ENCODE data around the gene CD81. TPM values are rescaled to one million over a fixed set of nuclear protein-coding genes. Genes with fewer than 3 reads are reported as not detected.

The CD81 gene
- total RNA-seq, 2 donors from 2014 or later, result 111 to 217 TPM

DNA sequence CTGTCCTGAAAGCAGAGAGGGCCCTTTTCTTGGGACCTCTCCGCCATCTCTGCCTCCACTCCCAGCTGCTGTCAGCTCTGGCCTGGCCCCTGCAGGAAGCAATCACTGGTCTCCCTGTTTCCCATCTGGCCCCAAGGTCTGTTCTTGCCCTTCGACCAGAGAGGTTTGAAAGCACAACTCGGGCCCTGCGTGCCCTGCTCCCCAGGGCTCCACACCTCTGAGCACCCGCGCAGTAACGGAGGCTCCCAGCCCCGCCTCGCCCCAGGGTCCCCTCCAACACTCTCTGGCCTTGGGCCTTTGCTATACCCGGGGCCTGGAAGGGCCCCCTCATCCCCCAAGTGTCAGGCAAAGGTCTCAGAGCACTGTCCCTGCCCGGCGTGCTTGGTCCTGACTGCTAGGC, 7.8 kb upstream of the CD81 start:
- DNase-seq (no peak), ATAC-seq (no peak)
- intact Hi-C loops (cut with DNase I, micrococcal nuclease), result no loop called here

DNA sequence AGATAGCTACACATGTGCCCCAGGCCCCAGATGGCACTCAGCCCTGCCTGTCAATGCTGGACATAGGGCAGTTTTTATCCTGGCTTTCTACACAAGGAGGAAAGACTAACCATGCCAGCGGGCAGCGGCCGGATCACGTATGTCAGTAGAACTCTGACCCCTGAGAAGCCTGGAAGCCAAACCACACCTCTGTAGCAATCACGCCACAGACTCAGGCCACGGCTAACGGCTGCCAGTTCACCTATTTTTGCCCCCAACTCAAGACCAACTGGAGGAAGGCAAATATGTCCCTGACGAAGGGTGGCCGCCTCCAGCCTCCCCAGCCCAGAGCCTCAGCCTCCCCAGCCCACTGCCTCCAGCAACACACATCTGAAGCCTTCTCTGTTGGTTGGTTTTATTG, 7.2 kb upstream of the CD81 start:
- DNase-seq (no peak), ATAC-seq (no peak)
- intact Hi-C loops (cut with DNase I, micrococcal nuclease), result no loop called here

DNA sequence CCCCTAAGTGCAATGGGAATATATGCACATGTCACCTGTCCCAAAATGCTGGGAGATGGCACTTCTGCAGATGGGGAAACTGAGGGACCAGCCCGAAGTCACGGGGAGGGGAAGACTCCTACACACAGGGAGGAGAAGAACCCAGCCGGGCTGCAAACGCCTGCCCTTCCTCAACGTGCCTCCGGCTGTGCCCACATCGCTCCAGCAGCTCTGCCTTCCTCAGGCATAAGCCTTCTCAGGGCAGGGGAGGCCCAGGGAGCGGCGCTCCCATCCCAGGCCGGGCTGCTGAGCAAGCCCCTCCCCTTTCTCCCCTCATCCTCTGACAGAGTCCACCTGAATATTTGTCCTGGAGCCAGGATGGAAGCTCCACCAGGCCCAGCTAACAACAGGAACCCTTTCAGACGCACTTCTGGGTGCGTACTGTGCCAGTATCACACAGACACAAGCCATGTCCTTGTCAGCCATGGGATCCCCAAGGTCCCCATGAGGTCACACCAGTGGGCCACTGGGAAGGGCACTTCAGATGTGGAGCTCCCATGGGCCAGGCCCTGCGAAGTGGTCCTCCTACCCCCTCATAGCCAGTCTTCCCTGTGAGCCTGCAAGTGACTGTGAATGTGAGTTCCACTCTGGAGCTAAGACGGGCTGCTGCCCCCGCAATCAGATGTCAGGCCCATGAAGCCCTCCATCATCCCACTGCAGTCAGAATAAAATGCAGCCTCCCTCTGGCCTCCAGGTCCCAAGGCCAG, 2.5 kb upstream of the CD81 start:
- DNase-seq, result no peak
- ATAC-seq, result no peak
- intact Hi-C loops (cut with DNase I, micrococcal nuclease), result no loop called here

DNA sequence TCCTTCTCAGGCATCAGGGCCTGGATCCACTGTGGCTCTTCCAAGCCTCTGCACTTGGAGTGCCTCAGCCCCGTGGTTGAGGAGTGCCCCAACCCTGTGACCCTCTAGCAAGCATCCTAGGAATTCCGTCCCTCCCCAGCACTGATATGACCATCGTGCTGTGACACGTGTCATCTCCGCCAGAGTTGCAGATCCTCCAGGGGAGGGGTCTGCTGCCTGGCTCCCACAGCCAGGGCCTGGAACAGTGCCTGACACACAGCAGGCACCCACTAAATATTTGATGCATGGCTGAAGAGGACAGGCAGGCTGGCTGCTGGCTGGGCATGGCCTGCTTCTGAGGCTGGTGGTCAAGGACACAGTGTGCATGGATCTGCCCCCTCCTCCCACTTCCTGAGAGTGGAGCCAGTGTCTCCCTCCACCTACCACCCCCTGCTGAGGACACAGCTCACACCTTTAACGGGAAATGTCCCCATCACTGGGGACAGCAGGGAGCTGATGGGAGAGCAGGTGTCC, 1.7 kb upstream of the CD81 start:
- no peak for ATAC-seq
- intact Hi-C loops (cut with DNase I, micrococcal nuclease), result no loop called here
- peak in 1 of 2 donors; percentile 23 for DNase-seq

DNA sequence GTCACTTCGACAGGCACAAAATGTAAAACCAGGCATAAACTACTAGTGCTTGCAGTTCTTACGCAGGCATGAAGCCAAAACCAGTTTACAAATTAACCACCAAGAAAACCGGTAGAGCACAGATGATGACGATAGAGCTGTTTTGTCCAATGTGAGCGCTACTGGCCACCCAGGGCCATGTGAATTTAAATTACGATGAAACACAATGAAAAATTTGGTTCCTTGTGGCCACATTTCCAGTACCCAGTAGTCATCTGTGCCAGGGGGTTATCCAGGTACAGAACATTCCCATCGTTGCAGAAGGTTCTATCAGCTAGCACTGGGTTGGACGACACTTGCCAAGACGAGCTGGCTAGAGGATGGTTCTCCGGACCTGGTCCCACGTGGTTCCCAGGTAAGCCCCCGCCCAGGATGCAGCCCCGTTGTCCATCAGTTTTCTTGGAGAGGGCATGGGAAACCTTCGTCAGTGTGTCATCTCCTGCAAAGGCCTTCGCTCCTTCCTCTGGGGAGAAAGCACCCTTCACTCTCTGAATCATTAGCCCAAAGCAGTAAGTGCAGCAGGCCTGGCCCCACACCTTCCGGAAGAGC, 1.1 kb upstream of the CD81 start:
- intact Hi-C loops (cut with DNase I, micrococcal nuclease), result no loop called here

DNA sequence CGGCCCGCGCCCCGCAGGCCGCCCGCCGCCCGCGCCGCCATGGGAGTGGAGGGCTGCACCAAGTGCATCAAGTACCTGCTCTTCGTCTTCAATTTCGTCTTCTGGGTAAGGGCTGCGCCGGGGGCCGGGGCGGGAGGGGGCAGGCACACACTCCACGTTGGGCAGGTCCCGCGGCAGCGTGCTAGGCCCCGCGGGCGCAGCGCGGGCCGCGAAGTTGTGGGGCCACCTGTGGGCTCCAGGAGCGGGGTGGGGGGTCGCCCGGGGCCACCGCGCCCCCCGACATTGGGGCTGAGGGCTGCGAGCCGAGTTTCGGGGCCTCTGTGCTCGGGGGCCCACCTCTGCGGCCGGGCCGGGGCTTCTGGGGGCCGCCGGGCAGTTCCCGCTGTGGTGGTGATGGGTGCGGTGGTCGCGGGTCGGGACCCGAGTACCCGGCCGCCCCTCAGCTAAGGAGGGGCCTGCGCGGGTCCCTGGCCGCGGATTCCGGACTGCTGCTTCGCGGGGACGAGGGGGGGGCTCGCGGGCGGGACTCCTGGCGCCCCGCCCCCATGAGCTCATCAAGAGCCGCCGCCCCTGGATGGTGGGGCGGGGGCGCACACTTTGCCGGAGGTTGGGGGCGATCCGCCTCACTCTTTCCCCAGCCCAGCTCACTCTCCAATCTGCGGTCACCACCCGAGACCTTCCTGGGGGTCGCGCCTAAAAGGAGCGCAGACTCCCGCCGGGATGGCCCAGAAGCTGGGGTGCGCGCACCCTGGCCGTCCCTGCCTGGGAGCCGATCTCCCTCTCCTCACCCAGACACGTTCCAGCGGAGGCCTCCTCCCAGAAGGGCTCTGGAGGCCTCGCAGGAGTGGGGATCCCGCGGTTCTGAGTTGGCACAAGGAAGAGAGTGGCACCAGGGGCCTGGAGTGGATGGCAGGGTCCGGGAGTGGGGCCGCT, 667 bp downstream of the CD81 start:
- DNase-seq (peak; percentile 58 to 77), ATAC-seq (peak; percentile 48)
- intact Hi-C loops (cut with DNase I, micrococcal nuclease), result no loop called here

More for the DNA sequence above, 1.1 kb upstream of the CD81 start:
- no peak for DNase-seq
- ATAC-seq, result peak; percentile 69

DNA sequence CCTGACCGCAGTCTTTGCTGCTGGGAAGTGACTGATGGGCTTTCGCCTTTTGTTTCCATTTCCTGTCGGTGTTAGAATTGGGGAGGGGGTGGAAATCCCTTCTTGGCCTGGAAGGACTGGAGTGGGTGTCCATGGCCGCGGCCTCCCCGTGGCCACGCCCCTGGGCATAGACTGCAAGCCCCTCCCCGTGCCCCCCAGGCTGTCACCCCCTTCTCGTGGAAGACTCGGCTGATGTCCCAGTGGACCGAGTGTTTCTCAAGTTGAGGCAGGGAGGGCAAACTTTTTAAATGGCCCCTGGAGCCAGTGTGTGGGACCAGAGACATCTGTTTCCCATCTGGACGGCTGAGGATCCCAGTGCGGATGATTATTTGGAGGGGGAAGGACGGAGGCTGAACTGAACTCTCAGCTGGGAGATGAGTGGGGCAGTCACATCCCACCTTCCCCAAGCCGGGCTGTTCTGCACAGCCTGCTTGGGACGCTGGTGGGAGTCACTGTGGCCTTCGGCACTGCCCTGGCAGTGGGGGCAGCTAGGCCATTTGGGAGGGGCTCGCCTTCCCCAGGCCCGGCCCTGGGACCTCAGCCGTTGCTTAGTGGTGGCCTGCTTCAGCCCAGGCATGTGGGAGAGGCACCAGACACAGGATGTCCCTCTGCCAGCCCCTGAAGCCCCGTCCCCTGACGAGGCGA, 1.6 kb downstream of the CD81 start:
- intact Hi-C loops (cut with DNase I, micrococcal nuclease), result no loop called here
- ATAC-seq, result no peak
- DNase-seq, result peak in 1 of 2 donors; percentile 42

DNA sequence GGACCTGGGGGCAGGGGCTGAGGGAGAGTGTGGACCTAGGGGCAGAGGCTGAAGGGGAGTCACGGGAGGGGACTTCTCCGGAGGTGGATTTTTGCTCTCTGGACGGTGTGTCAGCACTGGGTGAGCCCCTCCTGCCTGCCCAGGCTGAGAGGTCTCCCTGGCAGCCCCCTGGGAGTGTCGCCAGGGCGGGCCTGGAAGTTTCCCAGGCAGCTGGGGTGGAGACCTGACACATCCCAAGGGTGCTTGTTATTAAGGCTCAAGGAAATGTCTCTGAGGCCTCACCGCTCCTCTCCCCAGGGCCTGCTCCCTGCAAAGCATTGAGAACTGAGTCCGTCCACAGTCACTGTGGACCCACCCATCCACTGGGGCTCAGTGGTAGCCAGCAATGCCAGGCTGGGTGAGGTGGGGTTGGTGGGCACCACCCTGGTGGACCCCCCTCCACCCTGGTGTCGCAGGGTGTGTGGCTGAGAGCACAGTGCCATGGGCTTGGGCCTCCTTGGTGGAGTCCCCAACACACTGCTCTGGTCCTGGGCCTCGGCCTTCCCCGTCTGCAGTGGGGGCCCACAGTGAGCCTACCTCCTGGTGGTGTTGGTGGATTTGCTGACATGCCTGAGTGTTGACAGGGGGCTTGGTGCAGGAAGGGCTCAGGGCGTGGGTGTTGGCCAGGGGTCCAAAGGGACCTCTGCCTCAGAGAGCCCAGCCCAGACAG, 2.5 kb downstream of the CD81 start:
- DNase-seq, result peak in 1 of 2 donors; percentile 13

DNA sequence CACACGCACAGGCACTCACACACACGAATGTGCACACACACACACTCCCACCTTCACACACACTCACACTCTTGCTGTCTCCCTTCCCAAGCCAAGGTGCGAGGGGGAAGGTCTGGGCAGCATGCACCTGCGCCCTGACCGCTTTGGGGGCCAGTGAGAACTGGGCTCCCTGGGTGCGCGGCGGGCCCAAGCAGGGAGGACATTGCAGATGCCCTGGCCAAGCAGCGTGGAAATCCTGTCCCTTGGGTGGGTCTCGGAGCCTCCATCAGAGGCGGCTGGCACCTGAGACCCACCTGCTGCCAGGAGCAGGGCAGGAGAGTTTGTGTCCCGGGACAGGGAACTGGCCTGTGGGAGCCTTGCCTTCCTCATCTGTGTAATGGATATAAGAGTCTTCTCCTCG, 3.3 kb downstream of the CD81 start:
- intact Hi-C loops (cut with DNase I, micrococcal nuclease), result no loop called here
- no peak for ATAC-seq
- DNase-seq, result peak in 1 of 2 donors; percentile 11

More for the DNA sequence above, 2.5 kb downstream of the CD81 start:
- no peak for ATAC-seq
- intact Hi-C loops (cut with DNase I, micrococcal nuclease), result no loop called here

DNA sequence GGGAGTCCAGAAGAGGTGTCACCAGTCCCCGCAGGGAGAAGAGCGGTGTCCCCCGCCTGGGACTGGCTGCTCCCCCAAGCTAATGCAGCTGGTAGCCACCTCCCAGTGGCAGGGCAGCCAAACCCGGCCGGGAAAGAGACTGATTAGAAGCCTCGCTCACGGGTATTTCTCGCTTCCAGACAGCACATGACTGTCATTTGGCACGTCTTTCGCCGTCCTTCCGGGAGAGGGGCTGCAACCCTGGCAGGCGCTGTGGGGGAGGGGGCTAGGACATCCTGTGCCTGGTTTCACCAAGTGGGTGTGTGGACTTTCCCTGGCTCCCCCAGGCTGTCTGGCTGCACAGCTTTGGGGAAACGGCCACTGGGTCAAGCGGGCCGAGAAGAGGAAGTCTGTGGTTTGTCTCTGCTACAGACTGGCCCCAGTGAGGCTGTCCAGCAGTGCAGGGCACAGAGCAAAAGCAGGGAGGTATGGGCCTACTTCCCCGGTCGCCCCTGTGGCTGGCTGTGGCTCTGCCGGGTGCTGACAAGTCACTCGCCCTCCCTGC, 3.8 kb downstream of the CD81 start:
- intact Hi-C loops (cut with DNase I, micrococcal nuclease), result no loop called here
- ATAC-seq (no peak), DNase-seq (peak; percentile 64 to 77)

DNA sequence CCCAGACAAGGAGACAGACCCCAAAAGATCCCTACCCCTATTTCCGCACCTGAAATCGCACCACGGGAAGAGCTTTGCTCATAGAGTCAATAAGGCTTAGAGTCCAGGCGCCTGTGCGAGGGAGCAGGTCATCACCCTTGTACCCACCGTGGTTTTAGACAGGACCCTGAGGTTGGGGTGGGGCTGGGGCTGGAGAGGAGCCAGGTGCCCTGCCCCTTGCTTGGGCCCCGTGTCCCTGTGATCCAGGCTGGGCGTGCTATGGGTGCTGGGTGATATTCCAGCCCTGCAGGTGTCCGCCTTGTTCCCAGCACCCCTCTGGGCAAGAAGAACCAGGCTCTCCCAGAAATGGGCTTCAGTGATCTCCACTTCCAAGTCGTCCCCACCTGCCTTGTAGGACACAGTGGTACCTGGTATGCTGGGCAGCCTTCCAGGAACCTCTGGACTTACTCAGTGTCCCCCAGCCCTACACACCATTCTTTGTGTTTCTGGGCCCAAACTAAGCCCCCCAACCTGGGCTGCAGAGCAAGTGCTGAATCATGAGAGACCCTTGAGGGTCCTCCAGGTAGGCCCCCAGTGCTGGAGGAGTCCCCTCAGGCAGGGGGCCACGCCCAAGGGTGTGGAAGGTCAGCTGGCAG, 4.5 kb downstream of the CD81 start:
- intact Hi-C loops (cut with DNase I, micrococcal nuclease), result no loop called here
- peak in 1 of 2 donors; percentile 19 for DNase-seq
- ATAC-seq, result no peak

DNA sequence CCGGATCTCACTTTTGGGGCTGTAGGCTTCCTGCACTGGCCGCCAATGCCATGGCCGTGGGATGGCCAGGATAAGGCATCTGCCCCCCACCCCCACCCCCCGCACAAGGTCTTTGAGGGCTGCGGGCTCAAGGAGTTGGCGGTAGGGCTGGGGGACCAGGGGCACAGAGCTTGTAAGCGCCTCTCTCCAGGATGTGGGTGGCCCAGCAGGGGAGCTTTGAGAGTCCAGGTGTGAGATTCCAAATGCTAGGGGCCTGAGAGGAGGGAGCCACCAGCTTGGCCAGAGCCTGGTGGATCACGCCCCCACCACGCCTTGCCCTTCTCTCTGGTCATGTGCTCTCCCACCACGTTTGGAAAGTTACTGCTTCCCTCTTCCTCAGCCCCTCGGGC, 5.0 kb downstream of the CD81 start:
- DNase-seq, result peak in 1 of 2 donors; percentile 13
- intact Hi-C loops (cut with DNase I, micrococcal nuclease), result no loop called here
- no peak for ATAC-seq

DNA sequence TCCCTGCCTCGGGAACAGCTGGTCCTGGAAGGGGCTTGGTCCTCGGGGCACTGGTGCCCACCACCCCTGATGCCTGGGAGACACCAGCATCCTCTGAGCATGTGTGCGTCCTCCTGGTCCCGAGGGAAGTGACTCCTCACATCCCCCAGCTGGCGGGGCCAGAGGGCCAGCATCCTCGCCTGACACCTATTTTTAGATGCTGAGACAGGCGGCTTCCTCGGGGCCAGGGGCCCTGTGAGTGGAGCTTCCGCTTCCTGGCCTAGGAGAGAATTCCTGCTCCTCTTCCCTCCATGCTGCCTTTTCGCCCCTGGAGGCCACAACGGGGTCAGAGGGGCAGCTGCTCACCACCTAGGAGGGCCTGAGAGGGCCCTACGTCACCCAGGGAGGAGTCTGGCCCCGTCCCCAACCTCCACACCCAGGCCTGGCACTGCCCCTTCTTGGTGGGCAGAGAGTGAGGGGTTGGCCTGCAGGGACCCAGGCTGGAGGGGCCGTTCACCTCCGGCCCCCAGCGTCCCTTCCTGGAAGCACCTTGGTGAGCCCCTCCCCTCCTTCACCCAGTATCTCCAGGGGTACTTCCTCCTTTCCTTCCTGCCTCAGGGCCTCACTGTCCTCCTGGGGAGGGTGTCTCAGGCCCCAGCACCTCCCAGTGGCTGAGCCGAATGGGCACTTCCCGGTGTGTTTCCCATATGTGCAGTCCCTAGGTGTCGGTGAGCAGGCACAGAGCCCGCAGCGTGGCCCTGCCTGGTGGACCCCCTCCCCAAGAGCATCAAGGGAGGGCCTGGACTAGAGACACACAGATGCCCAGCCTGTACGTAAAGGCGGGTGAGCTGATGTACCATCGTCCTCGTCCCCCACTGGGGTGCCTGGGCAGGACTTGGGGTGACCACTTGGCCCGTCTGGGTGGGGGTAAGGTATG, 6.1 kb downstream of the CD81 start:
- ATAC-seq (peak; percentile 8), DNase-seq (peak; percentile 39 to 67)
- intact Hi-C loops (cut with DNase I, micrococcal nuclease), result no loop called here

DNA sequence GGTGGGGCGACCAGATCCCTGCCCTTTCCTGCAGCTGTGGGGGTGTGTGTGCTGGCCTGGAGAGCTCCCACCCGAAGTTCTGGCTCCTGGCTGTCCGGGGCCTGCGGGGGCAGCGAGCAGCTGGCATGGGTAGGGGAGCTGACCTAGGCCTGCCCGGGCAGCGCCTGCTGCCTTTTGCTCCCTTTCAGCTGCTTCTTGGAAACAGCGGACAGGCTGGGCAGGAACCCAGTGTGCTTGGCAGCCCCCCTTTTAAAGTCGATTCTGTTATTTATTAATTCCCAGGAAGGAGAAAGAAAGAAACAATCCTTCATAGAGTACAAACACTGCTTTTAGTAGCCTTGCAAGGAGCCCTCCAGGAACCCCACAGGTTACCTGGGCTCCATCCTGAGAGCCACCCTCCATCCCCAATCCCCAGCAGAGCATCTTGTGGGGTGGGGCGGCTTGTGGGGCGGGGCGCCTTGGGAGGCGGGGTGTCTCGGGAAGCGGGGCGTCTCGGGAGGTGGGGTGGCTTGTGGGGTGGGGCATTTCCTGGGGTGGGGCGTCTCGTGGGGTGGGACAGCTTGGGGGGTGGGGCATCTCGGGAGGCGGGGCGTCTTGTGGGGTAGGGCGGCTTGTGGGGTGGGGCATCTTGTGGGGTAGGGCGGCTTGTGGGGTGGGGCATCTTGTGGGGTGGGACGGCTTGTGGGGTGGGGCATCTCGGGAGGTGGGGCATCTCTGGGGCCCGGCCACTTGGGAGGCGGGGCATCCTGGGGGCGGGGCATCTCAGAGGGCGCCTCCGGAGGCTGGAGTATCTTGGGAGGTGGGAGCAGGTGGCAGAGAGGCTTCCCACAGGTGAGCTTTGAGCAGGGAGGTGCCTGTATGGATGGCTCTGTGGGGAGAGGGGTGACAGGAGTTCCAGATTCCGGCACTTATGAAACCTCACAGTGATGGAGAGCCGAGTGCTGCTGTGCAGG, 7.0 kb downstream of the CD81 start:
- intact Hi-C loops (cut with DNase I, micrococcal nuclease), result no loop called here
- peak; percentile 70 for ATAC-seq
- DNase-seq, result peak; percentile 67 to 78
